Measurements from ENCODE around the gene NAT14. TPM values are rescaled to one million over a fixed set of nuclear protein-coding genes. Genes with fewer than 3 reads are reported as not detected.
"Not testable (repeated sequence)": the region's sequence is repeated elsewhere in the genome, so short reads cannot be mapped to it uniquely, and the experiment has no call there.

NAT14 gene
- total RNA-seq, 4 donors from 2014 or later = 2.5 to 5.3 (median 4.1) TPM

DNA sequence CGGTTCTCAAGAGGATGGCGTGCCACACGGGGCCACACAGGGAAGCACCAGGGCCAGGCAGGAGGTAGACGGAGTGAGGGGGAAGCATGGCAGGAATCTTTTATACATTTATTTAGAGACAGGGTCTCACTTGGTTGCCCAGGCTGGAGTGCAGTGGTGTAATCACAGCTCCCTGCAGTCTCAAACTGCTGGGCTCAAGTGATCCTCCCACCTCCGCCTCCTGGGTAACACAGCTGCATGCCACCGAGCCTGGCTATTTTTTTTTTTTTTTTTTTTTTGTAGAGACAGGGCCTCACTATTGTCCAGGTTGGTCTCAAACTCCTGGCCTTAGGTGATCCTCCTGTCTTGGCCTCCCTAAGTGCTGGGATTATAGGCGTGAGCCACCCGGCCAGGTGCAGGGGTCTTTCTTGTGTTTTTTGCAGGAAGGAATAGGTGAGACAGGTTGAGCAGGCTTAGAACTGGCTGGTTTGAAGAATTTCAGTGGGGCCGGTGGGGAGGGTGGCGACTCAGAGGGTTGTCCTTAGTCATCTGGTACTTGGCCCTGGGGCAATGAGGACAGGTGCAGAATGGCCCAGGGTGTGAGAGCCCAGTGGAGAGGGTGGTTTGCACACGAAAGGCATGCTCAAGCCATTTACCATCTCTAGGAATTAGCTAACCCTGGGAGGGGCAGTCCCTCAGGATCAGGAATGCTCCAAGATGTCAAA lies 10.8 kb downstream of the NAT14 start:
- DNase-seq (ENCODE audit: low spot score in 2 of 2) = no peak
- WGBS, 2 donors = 75 to 83% methylated on average over 11 of the region's 11 CpGs
- H3K4me3 ChIP-seq (ENCODE audit: low read depth, poor library complexity, severe bottlenecking) = no peak overlapping the region
- TF ChIP-seq, protein P1, sequence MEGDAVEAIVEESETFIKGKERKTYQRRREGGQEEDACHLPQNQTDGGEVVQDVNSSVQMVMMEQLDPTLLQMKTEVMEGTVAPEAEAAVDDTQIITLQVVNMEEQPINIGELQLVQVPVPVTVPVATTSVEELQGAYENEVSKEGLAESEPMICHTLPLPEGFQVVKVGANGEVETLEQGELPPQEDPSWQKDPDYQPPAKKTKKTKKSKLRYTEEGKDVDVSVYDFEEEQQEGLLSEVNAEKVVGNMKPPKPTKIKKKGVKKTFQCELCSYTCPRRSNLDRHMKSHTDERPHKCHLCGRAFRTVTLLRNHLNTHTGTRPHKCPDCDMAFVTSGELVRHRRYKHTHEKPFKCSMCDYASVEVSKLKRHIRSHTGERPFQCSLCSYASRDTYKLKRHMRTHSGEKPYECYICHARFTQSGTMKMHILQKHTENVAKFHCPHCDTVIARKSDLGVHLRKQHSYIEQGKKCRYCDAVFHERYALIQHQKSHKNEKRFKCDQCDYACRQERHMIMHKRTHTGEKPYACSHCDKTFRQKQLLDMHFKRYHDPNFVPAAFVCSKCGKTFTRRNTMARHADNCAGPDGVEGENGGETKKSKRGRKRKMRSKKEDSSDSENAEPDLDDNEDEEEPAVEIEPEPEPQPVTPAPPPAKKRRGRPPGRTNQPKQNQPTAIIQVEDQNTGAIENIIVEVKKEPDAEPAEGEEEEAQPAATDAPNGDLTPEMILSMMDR (IDR thresholded peaks at IDR 0.05) = no peak
- intact Hi-C loops (cut with DNase I; ENCODE audit: low total_unique reads) = loop anchor here (10.0 kb wide), 1 partner anchor 351 kb away; the partner anchor contains the start of gene TNNT1

DNA sequence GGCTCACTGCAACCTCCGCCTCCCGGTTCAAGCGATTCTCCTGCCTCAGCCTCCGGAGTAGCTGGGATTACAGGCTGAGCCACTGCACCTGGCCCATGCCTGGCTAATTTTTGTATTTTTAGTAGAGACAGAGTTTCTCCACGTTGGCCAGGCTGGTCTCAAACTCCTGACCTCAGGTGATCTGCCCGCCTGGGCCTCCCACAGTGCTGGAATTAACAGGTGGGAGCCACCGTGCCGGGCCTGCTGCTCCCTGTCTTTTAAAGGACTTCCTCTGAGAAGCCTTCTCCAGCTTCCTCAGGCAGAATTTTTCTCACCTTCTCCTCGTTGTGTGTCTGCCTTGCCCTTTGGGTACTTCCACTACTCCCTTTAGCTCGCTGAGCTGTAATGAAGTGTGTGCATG lies 11.8 kb downstream of the NAT14 start:
- intact Hi-C loops (cut with DNase I; ENCODE audit: low total_unique reads) = loop anchor here (10.0 kb wide), 1 partner anchor 352 kb away; the partner anchor contains the start of gene TNNT1
- DNase-seq (ENCODE audit: low spot score in 2 of 2); H3K4me3 ChIP-seq (ENCODE audit: low read depth, poor library complexity, severe bottlenecking): not testable (repeated sequence)
- 79% methylated on average over 10 of the region's 10 CpGs for WGBS, 2 donors

DNA sequence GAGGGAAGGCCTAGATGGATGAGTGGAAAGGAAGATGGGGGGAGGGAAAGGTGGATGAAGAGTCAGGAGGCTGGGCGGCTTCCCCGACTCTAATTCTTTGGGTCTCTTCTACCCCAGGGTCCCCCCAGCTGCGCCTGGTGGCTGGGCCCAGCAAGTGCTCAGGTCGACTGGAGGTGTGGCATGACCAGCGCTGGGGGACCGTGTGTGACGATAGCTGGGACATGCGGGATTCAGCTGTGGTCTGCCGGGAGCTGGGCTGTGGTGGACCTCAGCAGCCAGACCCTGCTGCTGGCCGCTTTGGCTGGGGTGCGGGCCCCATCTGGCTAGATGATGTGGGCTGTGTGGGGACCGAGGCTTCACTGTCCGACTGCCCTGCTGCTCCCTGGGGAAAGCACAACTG lies 12.8 kb downstream of the NAT14 start:
- H3K4me3 ChIP-seq (ENCODE audit: low read depth, poor library complexity, severe bottlenecking) = no peak overlapping the region
- intact Hi-C loops (cut with DNase I; ENCODE audit: low total_unique reads) = loop anchor here (10.0 kb wide), 1 partner anchor 353 kb away; the partner anchor contains the start of gene TNNT1
- DNase-seq (ENCODE audit: low spot score in 2 of 2) = no peak
- no peak for TF ChIP-seq POLR2A (IDR thresholded peaks at IDR 0.05)
- TF ChIP-seq, protein P1 (IDR thresholded peaks at IDR 0.05) = no peak
- WGBS, 2 donors = 72 to 92% methylated on average over 5 to 13 of the region's 13 CpGs

DNA sequence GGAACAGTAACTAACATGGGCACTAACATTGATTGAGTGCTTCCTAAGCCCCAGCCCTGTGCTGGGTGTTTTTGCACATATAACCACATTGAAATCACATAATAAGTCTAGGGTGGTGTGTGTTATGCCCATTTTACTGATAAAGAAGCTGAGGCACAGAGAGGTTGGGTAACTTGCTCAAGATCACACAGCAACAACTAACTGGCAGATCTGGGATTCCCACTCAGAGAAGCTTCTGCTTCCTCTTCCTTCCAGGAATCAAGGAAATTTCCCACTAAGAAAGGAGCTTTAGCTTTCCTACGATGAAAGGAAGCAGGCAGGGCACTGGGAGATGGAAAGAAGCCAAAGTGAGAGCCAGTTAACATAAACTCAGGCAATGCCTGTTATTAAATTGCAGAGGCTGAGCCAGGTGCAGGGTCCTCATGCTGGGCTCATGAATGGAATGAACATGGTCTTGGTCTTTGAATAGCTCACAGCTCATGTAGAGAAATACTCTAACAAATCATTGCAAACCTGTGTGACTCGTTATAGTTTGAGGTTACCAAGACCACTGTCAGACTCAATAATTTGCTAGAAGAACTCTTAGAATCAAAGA lies 13.4 kb downstream of the NAT14 start:
- DNase-seq (ENCODE audit: low spot score in 2 of 2) = no peak
- 64 to 72% methylated on average over 1 to 2 of the region's 2 CpGs for WGBS, 2 donors
- no peak overlapping the region for H3K4me3 ChIP-seq (ENCODE audit: low read depth, poor library complexity, severe bottlenecking)
- intact Hi-C loops (cut with DNase I; ENCODE audit: low total_unique reads) = loop anchor here (10.0 kb wide), 1 partner anchor 354 kb away; the partner anchor contains the start of gene TNNT1
- TF ChIP-seq, protein P1 (IDR thresholded peaks at IDR 0.05) = no peak
- TF ChIP-seq POLR2A (IDR thresholded peaks at IDR 0.05) = no peak

DNA sequence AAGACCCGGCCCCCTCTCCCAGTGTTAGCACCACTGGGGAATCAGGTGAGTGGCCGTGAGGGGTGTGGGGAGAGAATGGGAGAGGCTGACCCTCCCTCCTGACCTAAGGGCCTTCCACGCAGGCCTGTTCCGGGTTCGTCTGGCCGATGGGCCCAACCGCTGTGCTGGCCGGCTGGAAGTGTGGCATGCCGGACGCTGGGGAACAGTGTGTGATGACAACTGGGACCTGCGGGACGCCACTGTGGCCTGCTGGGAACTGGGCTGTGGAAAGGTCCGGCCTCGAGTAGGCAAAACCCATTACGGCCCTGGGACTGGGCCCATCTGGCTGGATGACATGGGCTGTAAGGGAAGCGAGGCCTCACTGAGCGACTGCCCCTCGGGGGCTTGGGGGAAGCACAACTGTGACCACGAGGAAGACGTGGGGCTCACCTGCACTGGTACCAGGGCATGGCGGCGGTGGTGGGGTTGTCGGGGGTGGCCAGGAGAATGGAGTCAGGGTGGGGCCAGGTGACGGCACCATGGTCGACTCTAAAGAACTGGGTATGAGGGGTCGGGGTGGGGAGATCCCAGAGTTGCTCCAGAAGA lies 15.5 kb downstream of the NAT14 start:
- no peak for TF ChIP-seq POLR2A (IDR thresholded peaks at IDR 0.05)
- TF ChIP-seq, protein P1 (IDR thresholded peaks at IDR 0.05) = no peak
- DNase-seq (ENCODE audit: low spot score in 2 of 2) = no peak
- WGBS, 2 donors = 91% methylated on average over 26 of the region's 26 CpGs
- intact Hi-C loops (cut with DNase I; ENCODE audit: low total_unique reads) = no loop called here
- H3K4me3 ChIP-seq (ENCODE audit: low read depth, poor library complexity, severe bottlenecking) = no peak overlapping the region

DNA sequence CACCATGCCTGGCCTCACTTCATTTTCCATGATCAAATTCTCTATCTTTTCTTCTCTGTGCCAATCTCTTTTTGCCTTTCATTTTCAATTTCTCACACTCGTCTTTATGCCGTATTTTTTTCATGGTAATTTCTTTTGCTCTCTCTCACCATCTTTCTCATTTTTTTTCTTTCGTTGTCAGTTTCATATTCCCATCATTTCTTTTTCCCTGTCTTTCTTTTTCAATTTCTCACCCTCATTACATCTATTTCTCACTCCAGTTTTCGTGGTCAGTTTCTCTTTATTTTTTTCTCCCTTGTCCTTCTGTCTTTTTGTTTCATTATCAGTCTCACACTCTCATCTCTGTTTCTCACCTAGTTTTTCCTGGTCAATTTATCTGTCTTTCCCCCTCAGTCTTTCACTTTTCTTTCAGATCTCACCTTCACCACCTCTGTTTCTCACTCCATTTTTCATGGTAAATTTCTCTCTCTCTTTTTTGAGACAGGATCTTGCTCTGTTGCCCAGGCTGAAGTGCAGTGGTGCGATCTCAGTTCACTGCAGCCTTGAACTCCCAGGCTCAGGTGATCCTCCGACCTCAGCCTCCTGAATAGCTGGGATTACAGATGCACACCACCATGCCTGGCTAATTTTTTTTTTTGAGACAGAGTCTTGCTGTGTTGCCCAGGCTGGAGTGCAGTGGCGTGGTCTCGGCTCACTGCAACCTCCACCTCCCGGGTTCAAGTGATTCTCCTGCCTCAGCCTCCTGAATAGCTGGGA lies 17.4 kb downstream of the NAT14 start:
- TF ChIP-seq, protein P1 (IDR thresholded peaks at IDR 0.05) = no peak
- no peak for TF ChIP-seq POLR2A (IDR thresholded peaks at IDR 0.05)
- WGBS, 2 donors = 94 to 95% methylated on average over 9 of the region's 9 CpGs
- no peak for DNase-seq (ENCODE audit: low spot score in 2 of 2)
- intact Hi-C loops (cut with DNase I; ENCODE audit: low total_unique reads) = no loop called here
- no peak overlapping the region for H3K4me3 ChIP-seq (ENCODE audit: low read depth, poor library complexity, severe bottlenecking)

Measured in lower leg skin (tissue), 4 donors.